Activated naive CD4-positive, alpha-beta T cell treated with Interleukin-2 at 50 U/mL for 16 hours (primary cell): Measurements from ENCODE around the gene NR2F1-AS1.
"Not testable (repeated sequence)": the region's sequence is repeated elsewhere in the genome, so short reads cannot be mapped to it uniquely, and the experiment has no call there.

Experiments
- DNase-seq: peaks from one replicate; pipeline ENCODE4 v3.0.0-alpha.2; 2020

Gene NR2F1-AS1

DNA sequence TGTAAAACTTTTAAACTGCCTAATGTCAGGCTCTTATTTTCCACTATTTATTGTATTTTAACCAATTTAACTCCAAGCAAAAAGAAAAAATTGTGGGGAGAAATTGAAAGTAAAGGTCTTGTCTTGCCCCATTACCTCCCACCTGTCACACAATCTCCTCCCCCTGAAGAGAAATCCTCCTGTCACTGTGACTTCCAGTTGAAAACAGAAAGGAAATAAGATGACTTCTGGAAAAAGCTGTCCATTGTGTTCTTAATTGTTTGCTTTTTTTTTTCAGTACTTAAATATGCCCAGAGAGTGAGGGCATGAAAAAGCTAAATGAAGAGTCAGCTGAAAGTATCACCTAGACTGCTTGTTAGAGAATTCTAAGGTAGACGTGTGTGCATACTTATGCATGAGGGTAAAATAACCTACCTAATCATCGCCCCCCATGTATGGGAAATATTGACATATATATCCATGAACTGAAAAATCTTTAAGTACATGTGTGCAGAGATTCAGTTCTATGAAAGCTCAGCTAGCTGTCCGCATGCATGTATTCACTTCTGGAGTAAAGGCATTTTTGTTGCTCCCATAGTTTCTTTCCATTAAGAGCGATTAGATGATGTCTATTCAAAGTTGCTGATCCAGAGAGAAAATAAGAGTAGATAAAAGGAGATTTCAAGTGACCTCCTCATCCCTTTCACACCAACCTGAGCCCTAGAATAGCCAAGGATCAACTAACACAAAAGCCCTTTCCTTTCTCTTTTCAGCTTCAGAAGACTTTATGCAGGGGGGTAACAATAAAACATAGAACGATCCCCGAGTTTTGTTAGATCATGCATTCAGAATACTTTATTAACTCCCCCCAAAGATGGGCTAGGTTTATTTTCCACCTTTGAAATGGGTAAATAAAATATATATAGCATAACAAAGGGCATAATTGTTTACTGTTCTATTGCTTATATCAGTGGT lies 5.3 kb downstream of the NR2F1-AS1 start:
- no peak for DNase-seq

DNA sequence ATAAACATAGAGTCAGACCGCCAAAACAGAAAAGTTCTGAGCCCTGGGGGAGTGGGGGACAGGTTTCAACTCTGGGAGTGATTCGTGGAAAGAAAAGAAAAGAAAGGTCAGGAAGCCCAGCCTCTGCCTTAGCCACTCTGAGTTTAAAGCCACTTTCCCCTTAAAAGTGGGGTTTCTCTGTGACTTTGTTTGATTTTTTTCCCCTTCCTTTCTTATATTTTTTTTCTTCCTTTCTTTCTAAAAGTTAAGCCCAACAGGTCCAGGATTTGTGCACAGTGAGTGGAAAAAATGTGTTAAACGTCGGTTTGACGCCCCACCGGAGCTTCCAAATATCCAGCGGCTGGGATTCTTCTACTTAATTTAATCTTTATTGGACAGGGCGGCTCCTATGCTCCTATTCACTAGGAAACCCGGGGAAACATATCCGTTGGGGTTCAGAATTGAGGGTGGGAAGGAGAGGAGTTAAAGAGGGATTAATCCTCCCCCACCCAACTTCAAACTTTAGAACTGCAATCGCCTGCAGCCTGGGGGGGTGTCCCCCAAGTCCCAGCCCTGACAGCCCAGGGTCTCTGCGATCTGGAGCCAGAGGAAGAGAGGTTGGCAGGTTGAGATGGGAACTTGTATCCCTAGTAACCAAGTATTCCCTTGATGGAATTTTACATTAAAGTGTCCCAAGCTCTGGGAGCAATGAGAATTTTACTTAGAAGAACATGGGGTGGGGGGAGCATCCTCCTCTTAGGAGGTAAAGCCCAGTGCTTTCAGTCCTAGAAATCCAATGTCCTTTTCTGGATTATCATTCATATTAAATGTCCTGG lies 6.3 kb downstream of the NR2F1-AS1 start:
- no peak for DNase-seq

DNA sequence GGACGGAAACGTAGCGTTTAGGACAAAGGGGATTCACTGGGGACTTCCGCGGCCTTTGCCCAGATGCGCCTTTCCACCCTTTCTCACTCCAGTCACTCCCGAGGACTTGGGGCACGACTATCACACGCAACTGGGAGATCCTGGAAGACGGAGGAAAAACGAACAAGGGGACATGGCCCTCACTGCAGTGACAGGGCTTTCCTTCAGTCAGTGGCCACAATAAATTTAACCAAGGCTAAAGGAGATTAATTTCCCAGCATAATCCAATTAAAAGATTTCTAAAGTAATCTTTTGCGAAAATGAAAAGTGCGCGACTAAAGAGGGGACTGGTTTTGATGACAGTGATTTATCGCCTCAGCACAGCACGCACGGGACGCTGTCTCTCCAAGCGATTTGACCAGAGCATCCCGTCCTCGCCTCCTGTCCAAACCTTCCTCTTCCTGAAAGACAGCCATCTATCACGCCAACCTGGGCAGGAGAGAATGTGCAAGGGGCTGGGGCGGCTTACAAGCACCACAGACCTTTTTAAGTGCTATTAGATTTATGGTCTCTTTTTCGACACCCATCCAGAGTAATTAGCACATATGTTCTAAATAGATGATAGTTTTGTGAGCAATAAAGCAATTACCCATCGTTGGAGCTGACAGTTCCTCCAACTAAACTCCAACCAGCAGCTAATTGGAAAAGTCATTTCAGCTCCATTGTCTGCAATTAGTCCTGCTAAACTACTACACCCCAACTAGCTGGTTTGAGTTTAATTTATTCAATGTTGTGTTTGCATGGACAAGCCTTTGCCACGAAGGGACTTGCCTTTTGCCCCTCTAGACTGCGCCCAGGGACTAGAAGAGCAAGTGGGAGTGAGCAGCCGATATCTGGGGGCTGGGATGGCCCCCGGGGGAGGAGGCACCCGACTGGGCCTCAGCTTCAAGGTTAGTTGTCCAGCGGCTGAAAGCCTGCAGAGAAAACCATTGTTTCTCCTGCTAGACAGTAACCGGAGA lies 7.4 kb downstream of the NR2F1-AS1 start:
- DNase-seq: no peak

DNA sequence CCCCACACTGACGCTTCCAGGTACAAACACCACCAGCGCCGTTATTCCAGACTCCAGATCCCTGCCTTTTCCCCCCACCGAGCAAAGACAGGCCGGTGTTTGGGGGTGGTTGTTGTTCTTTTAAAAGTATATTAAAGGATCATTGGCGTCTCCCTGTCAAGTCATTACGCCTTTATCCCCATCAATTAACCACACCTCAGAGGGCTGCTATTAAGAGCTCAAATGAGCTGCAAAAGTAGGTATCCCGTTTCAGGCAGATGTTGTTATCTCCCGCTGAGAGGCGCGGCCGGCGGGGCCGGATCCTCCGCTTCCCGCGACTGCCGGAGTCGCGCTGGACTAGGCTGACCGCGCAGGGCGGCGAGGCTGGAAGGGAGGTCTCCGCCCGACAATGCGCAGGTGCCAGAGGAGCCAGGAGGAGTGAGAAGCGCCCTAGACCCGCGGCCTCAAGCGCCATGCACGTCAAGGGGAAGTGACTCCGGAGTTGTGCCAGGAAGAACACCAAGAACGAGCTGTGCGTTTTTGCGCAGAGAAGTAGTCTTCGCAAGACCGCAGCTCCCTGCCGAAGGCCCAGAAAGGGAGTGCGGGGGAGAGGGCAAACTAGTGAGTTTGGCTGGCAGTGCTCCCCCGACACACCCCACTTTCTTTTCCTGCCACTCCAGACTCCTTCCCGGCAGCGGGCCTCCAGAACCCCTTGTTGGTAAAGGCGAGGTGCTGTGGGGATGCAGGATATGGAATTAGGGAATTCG lies 8.2 kb downstream of the NR2F1-AS1 start:
- no peak for DNase-seq

DNA sequence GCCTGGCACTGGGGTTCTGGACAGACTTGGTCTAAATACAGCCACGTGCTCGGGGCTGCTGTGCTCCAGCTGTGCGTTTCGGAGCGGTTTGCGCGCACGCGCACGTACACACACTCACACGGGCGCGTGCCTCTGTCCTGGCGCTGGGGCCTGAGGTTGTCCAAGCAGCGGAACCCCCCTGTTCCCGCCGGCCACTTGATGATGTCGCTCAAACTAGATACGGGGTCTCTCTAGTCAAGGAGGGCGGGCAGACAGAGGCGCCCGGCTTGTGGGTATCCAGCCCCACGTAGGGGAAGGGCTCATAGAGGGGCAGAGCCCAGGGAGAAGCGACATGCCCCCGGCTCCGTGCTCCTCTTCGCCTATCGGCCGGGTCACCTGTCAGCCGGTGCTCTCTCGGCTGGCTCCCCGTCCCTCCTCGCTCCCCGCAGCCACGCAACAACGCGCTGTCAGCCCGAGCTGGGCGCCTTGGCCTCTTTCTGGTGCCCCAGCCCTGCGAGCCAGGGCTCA lies 8.9 kb downstream of the NR2F1-AS1 start:
- no peak for DNase-seq

DNA sequence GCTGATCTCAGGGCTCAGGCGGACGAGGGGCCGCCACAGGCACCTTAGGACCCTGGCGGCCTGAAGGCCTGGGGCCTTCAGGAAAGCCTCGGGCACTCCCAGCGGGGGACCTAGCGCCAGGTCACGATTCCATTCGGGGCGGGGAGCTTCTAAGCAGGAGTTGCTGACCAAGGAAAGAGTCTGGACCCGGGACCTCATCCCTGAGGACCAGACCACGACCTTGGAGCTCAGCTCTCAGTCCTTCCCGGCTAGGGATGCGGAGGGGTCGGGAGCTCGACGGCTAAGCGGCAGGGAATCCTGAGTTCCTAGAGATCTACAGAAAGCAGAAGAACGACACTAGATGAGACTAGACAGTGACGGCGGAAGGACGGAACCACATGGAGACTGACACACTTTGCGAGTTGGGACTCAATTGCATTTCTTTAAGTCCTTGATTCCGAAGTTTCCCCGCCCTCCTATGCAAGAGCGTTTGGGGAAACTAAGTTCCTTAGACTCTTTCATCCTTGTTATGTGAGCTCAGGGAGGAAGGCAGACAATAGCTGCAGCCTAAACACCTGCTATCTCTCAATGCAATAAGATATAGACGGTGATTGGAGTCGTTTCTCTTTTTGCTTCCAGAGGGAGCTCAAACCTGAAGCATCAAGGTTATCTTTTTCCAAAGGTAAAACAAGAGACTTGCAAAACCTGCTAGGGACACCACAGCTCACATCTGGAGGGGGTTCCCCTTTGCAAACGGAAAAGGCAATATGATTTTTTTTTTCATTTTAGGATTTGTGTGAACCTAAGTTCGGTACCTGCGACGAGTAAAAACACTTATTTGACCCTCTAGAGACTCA lies 9.7 kb downstream of the NR2F1-AS1 start:
- DNase-seq: no peak

DNA sequence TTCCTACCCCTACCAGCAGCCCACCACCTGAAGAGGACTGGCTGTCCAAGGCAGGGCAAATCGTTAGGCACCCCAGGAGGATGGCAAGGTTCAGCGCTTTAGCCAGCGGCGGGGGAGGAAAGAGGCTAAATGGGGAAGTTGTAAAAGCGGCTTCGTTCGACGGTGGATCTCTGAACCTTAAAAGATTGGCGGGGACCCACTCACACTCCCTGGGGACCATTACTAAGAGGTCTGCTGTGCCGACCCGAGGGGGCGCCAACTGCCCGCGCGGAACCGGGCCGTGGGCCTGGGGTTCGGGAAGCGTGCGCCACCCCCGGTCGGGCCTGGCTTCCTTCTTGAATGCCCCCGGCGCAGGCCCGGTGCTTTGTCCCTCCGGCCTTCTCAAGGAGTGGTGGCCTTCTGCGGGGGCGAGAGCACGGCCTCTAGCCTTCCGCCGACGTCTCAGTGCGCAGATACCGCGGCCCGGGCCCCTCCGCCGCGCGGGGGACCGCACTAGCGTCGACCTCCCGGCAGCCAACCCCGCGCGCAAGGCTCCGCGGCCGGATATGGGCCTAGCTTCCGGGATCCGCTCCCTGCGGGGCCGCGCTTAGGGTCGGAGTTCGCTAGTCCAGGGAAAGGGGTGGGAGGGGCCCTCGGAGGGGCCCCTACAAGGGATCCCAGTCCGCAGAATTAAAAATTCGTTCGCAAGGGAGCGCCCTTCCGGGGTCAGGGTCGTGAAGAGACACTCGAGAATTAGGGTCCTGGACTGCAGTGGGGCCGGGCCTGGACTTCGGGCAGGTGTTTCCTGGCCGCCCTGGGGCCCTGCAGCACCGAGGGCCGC lies 10.5 kb downstream of the NR2F1-AS1 start:
- DNase-seq: no peak

DNA sequence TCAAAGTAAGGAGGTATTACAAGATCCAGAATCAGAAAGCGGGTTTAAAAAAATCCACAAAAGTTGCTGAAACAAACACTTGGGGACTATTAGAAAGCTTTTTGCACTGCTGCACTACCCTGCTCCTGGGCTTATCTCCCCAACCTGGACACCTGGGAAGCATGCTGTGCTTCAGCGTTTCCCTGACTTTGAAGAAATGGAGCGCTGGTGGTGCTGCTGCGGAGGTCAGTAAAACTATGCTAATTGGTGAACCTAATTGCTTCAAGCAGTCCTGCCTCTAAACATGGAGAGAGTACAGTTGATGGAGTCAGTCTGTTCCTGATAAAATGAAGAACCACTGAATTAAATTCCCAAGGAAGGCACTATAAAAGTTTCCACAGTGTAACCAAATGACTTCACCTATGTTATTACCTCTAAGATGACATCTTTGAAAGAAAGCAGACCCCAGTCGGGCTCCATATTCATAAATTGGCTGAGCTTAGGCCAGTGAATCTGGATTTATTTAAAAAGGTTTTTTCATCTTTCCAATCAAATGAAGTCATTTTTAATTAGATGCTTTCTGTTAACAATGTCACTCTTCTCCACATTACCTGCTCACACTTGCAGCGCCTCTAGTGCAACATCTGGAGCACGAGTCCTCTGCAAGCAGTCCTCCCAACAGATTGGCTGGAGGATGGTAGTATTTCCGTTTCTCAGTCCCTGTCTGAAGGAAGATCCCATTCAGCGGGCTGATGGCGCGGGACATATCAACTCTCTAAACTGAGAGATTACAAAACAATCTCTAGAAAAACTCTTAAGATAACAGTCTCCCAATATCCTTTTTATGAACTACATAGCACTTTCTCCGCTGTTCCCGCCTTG lies 11.5 kb downstream of the NR2F1-AS1 start:
- no peak for DNase-seq

DNA sequence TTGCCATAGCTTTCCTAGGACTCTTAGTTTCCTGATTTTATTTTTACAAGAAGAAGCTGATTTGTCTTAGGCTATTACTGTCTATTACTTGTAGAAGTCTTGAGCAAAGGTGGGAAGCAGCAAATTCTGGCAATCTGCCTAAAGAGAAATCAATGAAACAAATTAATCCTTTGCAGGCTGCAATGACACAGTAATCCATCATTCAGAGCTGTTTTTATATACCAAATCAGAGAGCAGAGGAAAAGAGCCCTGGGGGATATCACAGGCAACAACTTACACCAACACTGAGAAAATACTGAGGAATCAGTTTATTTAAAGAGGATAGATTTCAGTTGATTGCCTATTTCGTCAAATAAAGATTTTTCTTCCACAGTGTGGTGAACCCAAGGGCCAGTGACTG lies 13.6 kb downstream of the NR2F1-AS1 start:
- DNase-seq: no peak

DNA sequence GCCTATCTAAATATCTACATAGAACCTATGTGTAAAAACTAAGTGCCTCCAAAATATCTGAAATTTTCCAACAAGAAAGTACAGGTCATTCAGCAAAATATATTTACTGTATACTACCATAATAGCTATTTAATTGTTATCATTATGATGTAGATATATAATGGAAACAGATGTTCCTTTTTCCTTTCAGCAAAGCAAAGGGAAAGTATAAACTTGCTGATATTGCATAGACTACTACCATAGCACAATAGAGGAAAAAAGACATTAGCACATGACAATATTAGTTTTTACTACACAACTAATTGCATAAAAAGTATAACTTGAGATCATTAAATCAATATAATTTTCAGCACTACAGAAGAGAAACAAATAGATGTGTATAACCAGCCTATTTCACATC lies 14.9 kb downstream of the NR2F1-AS1 start:
- no peak for DNase-seq

DNA sequence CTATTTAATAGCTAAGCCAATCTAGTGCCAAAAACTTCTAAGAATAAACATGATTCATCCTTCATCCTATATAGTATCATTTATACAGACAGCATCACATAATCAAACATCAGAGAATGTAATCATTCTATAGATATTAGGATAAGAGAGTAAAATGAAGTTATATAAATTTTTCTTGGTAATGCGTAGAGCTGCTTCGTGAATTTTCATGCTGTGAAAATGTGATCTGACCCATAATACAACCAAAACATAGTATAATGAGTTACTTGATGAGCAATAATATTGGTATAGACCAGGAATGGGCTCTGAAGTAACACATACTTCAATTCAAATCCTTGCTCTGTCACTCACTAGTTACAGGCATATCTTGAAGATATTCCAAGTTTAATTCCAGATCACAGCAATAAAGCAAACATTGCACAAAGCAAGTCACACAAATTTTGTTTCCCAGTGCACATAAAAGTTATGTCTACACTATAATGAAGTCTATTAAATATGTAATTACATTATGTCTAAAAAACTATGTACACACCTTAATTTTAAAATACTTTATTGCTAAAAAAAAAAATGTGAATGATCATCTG lies 23.9 kb downstream of the NR2F1-AS1 start:
- DNase-seq: no peak

DNA sequence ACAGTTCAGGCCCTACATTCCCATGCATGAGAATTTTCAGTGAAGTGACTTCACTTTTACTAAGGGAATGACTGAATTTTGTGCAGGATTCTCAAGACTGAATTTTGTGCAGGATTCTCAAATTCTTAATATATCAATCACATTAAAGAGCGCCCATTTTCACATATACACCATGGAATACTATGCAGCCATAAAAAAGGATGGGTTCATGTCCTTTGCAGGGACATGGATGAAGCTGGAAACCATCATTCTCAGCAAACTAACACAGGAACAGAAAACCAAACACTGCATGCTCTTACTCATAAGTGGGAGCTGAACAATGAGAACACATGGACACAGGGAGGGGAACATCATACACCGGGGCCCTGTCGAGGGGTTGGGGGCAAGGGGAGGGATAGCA lies 31.4 kb downstream of the NR2F1-AS1 start:
- DNase-seq: not testable (repeated sequence)

DNA sequence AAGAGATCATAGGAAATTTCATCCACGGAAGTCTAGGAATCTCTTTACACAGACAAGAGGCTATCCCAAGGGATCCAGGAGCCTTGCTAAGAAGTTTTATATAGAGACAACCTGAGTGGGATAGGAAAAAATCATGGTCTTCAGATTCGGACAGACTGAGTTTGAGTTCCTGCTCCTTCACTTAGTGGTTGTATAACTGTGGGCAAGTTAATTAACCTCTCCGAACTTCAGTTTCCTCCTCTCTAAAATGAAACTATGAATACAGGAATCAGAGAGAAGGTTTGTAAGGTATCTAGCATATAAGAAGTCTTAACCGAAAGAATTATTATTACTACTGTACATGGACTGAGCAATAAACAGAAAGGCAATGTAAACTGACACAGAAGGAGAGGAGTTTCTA lies 35.1 kb downstream of the NR2F1-AS1 start:
- no peak for DNase-seq

DNA sequence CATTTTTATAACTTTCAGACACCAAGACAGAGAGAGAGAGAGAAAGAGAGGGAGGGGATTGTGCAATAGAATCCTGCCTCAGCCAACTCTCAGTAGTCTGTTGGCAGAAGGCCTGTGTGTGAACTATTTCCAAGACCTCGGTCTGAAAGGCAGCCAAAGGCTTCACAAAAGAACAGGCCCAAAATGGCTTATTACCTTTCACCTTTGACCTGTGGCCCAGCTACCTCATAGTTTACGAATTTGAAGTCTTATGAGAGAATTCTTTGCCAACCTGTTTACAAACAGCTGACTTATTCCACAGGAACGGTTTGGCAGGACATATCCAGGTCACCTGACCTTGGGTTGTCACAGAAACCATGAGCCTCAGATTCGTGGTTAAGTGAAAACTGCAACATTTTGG lies 48.6 kb downstream of the NR2F1-AS1 start:
- no peak for DNase-seq

DNA sequence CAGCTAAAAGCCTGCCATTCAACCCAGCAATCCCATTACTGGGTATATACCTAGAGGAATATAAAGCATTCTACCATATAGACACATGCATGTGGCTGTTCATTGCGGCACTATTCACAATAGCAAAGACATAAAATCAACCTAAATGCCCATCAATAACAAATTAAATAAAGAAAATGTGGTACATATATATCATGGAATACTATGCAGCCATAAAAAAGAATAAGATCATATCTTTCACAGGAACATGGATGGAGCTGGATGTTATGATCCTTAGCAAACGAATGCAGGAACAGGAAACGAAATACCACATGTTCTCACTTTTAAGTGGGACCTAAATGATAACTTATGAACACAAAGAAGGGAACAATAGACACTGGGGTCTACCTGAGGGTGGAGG lies 59.2 kb downstream of the NR2F1-AS1 start:
- not testable (repeated sequence) for DNase-seq

DNA sequence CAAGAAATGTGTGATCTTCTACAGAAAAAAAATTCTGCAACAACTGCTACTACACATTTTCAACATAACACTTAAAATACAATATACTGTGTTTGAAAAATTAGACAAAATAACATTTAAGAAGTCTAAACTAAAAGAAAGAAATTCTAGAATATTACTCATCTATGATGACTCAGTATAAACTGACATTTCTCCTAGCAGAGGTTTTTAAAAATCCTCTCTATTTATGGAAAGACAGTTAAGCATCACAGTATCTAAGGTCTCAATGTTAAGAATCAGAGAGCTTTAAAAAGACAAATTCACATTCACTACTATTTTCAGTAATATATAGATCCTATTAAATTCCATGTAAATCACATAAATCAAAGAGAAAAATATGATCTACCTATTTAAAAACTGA lies 61.3 kb downstream of the NR2F1-AS1 start:
- no peak for DNase-seq

DNA sequence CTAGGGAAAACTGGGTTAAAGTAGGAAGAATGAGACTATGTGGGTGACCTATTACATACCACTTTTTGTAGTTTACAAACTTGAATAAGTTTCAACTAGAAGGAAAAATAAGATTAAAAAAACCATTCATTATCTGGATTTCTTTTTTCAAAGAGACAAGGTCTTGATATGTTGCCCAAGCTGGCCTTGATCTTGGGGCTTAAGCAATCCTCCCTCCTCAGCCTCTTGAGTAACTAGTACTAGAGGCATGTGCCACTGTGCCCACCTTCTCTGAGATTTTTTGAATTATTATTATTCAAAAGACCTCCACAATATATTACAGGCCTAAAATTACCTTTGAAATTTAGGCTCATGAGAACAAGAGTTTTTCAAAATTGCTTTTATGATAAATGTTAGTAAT lies 63.2 kb downstream of the NR2F1-AS1 start:
- DNase-seq: no peak

DNA sequence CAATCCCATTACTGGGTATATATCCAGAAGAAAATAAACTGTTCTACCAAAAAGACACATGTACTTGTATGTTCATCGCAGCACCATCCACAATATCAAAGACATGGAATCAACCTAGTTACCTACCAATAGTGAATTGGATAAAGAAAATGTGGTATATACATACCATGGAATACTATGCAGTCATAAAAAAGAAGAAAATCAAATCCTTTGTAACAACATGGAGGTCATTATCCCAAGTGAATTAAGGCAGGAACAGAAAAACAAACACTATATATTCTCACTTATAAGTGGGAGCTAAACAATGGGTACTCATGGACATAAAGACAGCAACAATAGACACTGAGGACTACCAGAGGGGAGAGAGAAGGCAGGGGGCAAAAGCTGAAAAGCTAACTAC lies 67.7 kb downstream of the NR2F1-AS1 start:
- no peak for DNase-seq
